ENCODE data around the gene ANKAR. TPM values are rescaled to one million over a fixed set of nuclear protein-coding genes. Genes with fewer than 3 reads are reported as not detected.
"Not testable (repeated sequence)": the region's sequence is repeated elsewhere in the genome, so short reads cannot be mapped to it uniquely, and the experiment has no call there.

The ANKAR gene
- total RNA-seq, 4 donors from 2014 or later = 14.1 to 40.2 (median 24.2) TPM

GRCh38 chr2:189648846-189649509 is 25.5 kb upstream of the ANKAR start:
- no peak for DNase-seq
- no peaks in the 10 kb centered on the region for H3K4me1 ChIP-seq
- H3K27ac ChIP-seq = no peak overlapping the region
- intact Hi-C loops (cut with DNase I) = no loop called here
- TF ChIP-seq POLR2A (IDR thresholded peaks at IDR 0.05) = no peak
- TF ChIP-seq, protein P1, sequence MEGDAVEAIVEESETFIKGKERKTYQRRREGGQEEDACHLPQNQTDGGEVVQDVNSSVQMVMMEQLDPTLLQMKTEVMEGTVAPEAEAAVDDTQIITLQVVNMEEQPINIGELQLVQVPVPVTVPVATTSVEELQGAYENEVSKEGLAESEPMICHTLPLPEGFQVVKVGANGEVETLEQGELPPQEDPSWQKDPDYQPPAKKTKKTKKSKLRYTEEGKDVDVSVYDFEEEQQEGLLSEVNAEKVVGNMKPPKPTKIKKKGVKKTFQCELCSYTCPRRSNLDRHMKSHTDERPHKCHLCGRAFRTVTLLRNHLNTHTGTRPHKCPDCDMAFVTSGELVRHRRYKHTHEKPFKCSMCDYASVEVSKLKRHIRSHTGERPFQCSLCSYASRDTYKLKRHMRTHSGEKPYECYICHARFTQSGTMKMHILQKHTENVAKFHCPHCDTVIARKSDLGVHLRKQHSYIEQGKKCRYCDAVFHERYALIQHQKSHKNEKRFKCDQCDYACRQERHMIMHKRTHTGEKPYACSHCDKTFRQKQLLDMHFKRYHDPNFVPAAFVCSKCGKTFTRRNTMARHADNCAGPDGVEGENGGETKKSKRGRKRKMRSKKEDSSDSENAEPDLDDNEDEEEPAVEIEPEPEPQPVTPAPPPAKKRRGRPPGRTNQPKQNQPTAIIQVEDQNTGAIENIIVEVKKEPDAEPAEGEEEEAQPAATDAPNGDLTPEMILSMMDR (IDR thresholded peaks at IDR 0.05) = no peak
- no peak overlapping the region for H3K4me3 ChIP-seq (replicated peaks in 1 of 3)
- H3K9me3 ChIP-seq = no peaks in the 10 kb centered on the region
- WGBS, 2 donors = 89 to 92% methylated on average over 1 of the region's 1 CpG
- no peaks in the 10 kb centered on the region for H3K36me3 ChIP-seq
- H3K27me3 ChIP-seq = no peaks in the 10 kb centered on the region

DNA sequence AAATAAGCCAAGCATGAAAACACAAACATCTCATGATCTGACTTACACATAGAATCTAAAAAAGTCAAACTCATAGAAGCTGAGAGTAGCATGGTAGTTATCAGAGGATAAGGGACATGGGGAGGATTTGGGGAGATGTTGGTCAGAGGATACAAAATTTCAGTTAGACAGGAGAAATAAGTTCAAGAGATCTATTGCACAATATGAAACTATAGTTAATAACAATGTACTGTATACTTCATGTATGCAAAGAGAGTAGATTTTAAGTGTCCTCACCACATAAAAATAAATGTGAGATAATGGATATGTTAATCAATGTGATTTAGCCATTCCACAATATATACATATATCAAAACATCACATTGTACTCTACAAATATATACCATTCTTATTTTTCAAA is 23.2 kb upstream of the ANKAR start:
- Histone ChIP-seq H3K4me3 (replicated peaks in 1 of 3) (no peak overlapping the region), H3K27ac (no peak overlapping the region), H3K9me3 (no peaks in the 10 kb centered on the region), H3K27me3 (no peaks in the 10 kb centered on the region), H3K36me3 (no peaks in the 10 kb centered on the region), H3K4me1 (peaks cover 0 to 10% of the 10 kb centered on the region in 2 donors)
- intact Hi-C loops (cut with DNase I) = no loop called here
- TF ChIP-seq POLR2A (IDR thresholded peaks at IDR 0.05) = no peak
- TF ChIP-seq, protein P1 (IDR thresholded peaks at IDR 0.05) = no peak
- DNase-seq = no peak

DNA sequence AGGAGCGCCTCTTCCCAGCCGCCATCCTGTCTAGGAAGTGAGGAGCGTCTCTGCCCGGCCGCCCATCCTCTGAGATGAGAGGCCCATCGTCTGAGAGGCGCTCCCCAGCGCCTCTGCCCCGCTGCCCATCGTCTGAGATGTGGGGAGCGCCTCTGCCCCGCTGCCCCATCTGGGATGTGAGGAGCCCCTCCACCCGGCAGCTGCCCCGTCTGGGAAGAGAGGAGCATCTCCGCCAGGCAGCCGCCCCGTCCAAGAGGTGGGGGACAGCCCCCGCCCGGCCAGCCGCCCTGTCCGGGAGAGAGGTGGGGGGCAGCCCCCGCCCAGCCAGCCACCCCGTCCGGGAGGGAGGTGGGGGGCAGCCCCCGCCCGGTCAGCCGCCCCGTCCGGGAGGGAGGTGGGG is 21.0 kb upstream of the ANKAR start:
- H3K27ac ChIP-seq; intact Hi-C loops (cut with DNase I); H3K27me3 ChIP-seq; H3K4me3 ChIP-seq (replicated peaks in 1 of 3); H3K36me3 ChIP-seq; H3K9me3 ChIP-seq; DNase-seq: not testable (repeated sequence)
- WGBS, 2 donors = 94 to 97% methylated on average over 10 to 12 of the region's 29 CpGs
- peaks cover 0 to 10% of the 10 kb centered on the region in 2 donors for H3K4me1 ChIP-seq

DNA sequence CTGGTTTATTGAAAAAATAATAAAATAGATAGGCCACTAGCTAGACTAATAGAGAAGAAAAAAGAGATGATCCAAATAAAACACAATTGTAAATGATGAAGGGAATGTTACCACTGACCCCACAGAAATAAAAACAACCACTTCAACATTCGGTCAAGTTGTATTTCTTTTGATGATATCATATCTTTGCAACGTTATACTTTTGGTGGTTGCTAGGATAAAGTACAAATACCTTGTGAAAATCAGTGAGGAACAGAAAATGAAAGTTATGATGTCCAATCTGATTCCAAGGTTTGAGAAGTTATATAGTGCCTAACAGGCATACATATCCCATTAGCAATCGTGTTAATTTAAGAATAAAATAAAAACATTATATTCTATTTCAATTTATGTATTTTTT is 19.8 kb upstream of the ANKAR start:
- no peak for DNase-seq
- WGBS, 2 donors = 42 to 45% methylated on average over 3 of the region's 3 CpGs
- intact Hi-C loops (cut with DNase I) = no loop called here

DNA sequence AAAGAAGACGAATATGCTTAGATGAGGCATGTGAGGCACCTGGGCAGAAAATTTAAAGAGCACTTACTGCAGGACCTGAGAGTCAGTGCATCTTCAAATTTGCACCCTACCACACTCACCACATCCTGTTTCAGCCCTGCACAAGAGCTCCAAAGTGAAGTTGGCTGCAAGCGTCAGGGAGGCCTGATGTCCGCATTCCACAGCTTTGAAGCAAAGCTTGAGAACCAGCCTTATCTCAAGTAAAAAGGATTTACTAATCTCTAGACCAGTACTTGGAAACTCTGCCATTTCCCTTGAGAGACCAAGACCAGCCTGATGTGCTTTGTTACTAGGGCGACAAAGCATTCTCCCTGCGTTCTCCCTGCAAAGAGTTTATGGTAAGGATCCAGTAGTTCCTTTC is 16.6 kb upstream of the ANKAR start:
- WGBS, 2 donors = 49 to 57% methylated on average over 5 of the region's 5 CpGs
- Histone ChIP-seq H3K9me3 (no peaks in the 10 kb centered on the region), H3K4me1 (peaks cover 7 to 20% of the 10 kb centered on the region in 2 donors), H3K36me3 (no peaks in the 10 kb centered on the region), H3K27me3 (no peaks in the 10 kb centered on the region), H3K27ac (no peak overlapping the region), H3K4me3 (replicated peaks in 1 of 3) (no peak overlapping the region)
- no peak for DNase-seq
- TF ChIP-seq, protein P1 (IDR thresholded peaks at IDR 0.05) = no peak
- TF ChIP-seq POLR2A (IDR thresholded peaks at IDR 0.05) = no peak
- intact Hi-C loops (cut with DNase I) = no loop called here

More for the DNA sequence above, 19.8 kb upstream of the ANKAR start:
- H3K27me3 ChIP-seq = no peaks in the 10 kb centered on the region
- H3K4me3 ChIP-seq (replicated peaks in 1 of 3) = no peak overlapping the region
- peaks cover 0 to 10% of the 10 kb centered on the region in 2 donors for H3K4me1 ChIP-seq
- H3K9me3 ChIP-seq = no peaks in the 10 kb centered on the region
- peak overlapping the region in 1 of 3 donors; percentile 30 for H3K27ac ChIP-seq
- H3K36me3 ChIP-seq = no peaks in the 10 kb centered on the region
- TF ChIP-seq POLR2A (IDR thresholded peaks at IDR 0.05) = no peak
- TF ChIP-seq, protein P1 (IDR thresholded peaks at IDR 0.05) = no peak
